Measurements from ENCODE around the gene PLEKHG4B. TPM values are rescaled to one million over a fixed set of nuclear protein-coding genes. Genes with fewer than 3 reads are reported as not detected.

The PLEKHG4B gene
- total and polyA plus RNA-seq, 2 of the 4 experiments (the other 2 are of a cell fraction) = 1.1 TPM

DNA sequence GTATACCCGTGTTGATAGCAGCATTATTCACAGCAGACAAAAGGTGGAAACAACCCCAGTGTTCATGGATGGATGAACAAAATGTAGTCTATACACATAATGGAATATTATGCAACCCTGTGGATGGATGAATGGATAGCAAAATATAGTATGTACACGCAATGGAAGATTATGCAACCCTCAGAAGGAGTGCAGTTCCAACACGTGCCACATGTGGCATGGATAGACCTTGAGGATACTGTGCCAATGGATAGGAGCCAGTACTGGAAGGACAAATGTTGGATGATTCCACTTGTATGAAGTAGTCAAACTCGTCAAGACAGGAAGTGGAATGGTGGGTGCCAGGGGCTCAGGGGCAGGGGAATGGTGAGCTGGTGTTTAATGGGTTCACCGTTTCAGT, 44.9 kb downstream of the PLEKHG4B start:
- no TSS peak for BruUV-seq (replicated peaks)
- intact Hi-C loops (cut with micrococcal nuclease) = no loop called here

More for the DNA sequence above, 44.9 kb downstream of the PLEKHG4B start:
- Histone ChIP-seq H2AFZ (replicated peaks; ENCODE audit: low read length, poor library complexity) (no peak overlapping the region), H4K91ac (ENCODE audit: insufficient read depth, low read depth, low read length) (no peak overlapping the region), H3K4ac (ENCODE audit: low read depth, low read length) (no peak overlapping the region), H3K18ac (ENCODE audit: low read depth, low read length) (no peak overlapping the region), H2BK20ac (ENCODE audit: low read depth, low read length) (no peak overlapping the region), H3K36me3 (ENCODE audit: control insufficient read depth, insufficient read depth, low read length) (no peaks in the 10 kb centered on the region), H4K20me1 (ENCODE audit: insufficient read depth, low read length) (no peaks in the 10 kb centered on the region), H4K5ac (ENCODE audit: low read depth, low read length) (no peak overlapping the region), H2AK5ac (ENCODE audit: low read depth, low read length) (no peak overlapping the region), H3K9ac (ENCODE audit: low read depth, low read length) (no peak overlapping the region), H2BK5ac (ENCODE audit: low read depth, low read length, poor library complexity, severe bottlenecking) (no peak overlapping the region), H3K9me3 (ENCODE audit: control insufficient read depth, insufficient read depth, low read length) (no peaks in the 10 kb centered on the region), H3K79me1 (ENCODE audit: low read depth in 1 of 2, low read length in 2 of 2) (no peaks in the 10 kb centered on the region), H3K9me1 (ENCODE audit: insufficient read depth, low read length) (no peaks in the 10 kb centered on the region), H3K4me3 (ENCODE audit: insufficient read depth, low read depth, low read length) (no peak overlapping the region), H3K27me3 (ENCODE audit: control insufficient read depth, insufficient read depth, low read length) (peaks cover 9% of the 10 kb centered on the region), H3K14ac (replicated peaks; ENCODE audit: low read depth, low read length) (no peak overlapping the region), H3K4me1 (ENCODE audit: control insufficient read depth, insufficient read depth, low read length) (no peaks in the 10 kb centered on the region), H3K56ac (ENCODE audit: extremely low read depth, insufficient read depth, low read length) (no peak overlapping the region), H3K27ac (ENCODE audit: insufficient read depth, low read length) (no peak overlapping the region), H2BK15ac (ENCODE audit: low read depth, low read length) (no peak overlapping the region), H4K8ac (ENCODE audit: low read depth in 2 of 2, low read length in 2 of 2) (no peak overlapping the region), H2AK9ac (replicated peaks; ENCODE audit: low read depth, low read length, poor library complexity) (no peak overlapping the region), H3K4me2 (ENCODE audit: low read depth, low read length) (no peak overlapping the region), H3K23ac (ENCODE audit: low read depth, low read length) (no peak overlapping the region), H2BK120ac (ENCODE audit: low read depth, low read length) (no peak overlapping the region)
- POLR2A ChIA-PET (ENCODE audit: unreplicated experiment) = no interaction called here
- dilution Hi-C loops (cut with HindIII; ENCODE audit: low sequenced_read_pairs, unreplicated experiment) = no loop called here
- in situ Hi-C loops (cut with MboI; ENCODE audit: low sequenced_read_pairs) = no loop called here
- no peak for ATAC-seq (ENCODE audit: low read depth)
- TF ChIP-seq CEBPB (IDR thresholded peaks at IDR 0.05; ENCODE audit: low read depth, low read length) (peak; percentile 60), RFX5 (IDR thresholded peaks at IDR 0.05; ENCODE audit: low read depth, low read length) (no peak)
- 76% methylated on average over 3 of the region's 5 CpGs; no CpG with 5 or more reads in 1 of the 2 experiments for WGBS, 2 experiments (ENCODE audit: extremely low coverage in 2 of 2, insufficient read length in 1 of 2)
- CTCF ChIA-PET = no interaction called here
- DNase-seq = no peak

Measured in IMR-90 (cell line).